HG02943 (cell line): ENCODE results near the gene HPD.

Experiments used
- ATAC-seq: cut with Tn5 transposase; IDR thresholded peaks from one replicate; pipeline ENCODE4 v1.9.1; 2021; ENCODE audit warnings: mild to moderate bottlenecking, low read depth, moderate library complexity; ENCODE audit not compliant: unreplicated experiment

HPD gene

DNA sequence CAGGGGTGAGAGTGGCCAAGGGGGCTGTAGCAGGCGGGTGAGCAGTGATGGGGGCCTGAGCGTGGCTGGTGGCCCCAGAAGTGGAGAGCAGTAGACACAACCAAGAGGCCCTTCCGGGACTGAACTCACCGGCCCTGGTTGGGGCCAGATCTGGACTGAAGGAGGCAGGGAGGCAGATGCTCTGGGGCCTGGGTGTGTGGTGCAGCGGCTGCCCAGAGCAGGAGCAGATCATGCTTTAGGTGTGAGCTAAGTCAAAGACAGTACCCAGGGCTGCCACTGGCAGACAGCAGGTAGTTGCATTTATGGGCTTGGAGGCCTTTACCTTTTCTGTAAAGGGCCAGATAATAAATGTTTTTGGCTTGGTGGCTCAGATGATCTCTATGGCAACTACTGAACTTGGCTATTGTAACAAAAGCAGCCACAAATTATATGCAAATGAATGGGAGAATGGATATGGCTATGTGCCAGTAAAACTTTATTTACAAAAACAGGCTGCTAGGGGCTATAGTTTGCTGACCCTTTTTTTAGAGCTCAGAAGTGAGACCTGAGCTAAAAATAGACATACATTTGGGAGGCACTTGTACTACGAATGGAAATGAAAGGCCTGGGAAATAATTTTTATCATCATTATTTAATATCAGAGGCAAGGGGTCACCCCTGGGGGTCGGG is 29.3 kb downstream of the HPD start:
- no peak for ATAC-seq

DNA sequence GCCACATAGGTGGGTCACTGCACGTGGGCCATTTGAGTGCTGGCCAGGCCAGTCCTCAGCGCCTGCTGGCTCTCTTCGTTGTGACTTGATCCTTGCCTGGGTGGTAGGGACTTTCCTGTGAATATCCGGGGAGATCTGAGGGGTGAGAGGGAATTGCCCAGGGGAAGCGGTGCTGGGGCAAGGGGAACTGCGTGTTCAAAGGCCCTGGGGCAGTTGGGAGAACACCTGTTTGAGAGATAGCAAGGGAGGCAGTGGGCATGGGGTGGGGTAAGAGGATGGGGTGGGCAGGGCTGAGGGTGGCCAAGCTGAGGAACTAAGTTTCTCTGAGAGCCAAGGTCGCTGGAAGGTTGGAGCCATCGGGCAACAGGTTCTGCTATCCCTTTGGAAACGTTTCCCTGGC is 29.8 kb downstream of the HPD start:
- no peak for ATAC-seq

DNA sequence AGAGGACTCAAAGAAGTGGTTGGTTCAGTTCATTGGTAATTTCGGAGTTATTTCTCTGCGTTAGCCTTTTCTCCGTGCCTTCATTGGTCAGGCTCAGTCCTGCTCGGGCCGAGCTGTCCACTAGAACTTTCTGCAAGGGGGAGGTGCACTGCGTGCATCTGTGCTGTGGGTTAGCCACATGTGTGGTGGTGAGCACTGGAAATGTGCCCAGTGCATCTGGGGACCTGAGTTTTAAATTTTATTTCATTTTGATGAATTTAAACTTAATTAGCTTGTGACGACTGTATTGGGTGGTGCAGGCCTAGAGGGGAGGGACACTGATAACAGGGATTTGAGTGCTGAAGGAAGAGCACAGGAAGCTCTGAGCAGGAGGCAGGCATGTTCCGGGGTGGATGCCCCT is 30.4 kb downstream of the HPD start:
- ATAC-seq, result no peak

DNA sequence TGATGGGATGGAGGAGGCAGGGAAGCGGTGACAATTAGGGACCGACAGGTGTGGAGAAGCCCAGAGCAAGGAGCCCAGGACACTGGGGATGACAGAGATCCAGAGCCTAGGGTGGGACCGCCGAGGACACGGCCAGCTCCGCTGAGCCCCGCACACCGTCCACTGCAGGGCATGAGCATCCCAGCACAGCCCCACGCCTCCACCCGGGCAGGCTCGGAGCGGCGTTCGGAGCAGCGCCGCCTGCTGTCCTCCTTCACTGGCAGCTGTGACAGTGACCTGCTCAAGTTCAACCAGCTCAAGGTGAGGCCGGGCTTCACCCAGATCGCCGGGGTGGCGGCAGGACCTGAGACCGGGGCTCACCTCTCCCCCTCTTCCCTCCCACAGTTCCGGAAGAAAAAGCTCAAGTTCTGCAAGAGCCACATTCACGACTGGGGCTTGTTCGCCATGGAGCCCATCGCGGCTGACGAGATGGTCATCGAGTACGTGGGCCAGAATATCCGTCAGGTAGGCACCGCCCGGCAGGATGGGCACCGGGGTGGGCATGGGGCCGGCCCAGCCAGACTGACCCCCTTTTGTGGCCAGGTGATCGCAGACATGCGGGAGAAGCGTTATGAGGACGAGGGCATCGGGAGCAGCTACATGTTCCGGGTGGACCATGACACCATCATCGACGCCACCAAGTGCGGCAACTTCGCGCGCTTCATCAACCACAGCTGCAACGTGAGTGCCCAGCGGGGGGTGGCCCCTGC is 31.1 kb downstream of the HPD start:
- no peak for ATAC-seq

DNA sequence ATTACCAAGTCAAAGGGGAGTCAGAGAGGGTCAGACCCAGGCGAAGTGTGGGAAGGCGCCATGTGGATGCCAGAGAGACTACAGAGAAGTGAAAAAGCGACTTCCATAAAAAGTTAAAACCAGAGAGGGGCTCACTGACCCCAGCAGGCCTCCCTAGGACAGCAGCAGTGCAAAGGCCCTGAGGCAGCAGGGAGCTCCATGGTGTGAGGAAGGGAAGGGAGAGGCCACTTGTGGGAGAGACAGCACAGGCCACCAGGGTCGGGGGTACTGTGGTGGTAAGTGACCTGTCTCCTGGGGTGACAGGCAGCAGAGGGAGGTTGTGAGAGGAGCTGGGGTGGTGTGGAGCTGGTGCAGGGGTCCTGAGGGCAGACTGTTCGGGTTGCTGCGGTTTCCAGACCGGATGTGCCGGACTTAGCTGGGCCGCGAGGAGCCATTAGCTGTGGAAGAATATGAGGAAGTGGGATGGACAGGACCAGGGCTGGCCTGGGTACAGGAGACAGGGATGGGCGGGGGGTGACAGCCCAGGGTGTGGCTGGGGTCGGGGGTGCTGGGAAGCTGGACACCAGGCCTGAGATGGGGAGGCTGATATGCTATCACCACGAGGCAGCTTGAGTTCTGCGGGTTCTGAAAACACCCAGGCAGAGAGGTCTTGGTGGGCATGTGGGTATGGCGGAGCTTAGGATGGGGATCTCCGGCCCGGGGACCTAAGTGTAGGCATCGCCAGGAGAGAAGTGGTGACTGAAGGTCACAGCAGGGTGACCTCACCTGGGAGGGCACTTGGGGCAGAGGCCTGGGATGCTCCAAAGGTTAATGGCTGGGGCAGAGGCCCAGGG is 32.1 kb downstream of the HPD start:
- ATAC-seq, result no peak

DNA sequence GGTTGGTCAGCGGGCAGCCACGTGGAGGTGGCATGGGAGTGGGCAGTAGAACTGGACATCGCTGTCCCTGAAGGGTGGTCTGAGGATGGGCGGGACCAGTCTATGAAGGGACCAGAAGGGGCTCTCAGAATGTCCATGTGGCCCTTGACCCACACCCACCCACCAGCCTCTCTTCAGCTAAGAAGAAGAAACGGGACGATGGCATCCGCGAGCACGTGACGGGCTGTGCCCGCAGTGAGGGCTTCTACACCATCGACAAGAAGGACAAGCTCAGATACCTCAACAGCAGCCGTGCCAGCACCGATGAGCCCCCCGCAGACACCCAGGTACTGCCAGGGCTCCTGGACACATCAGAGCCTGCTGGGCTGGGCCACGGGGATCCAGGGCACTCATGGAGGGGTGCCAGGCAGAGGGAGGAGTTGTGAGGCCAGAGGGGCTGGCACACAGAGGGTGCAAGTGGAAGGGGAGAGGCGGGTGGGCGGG is 33.6 kb downstream of the HPD start:
- no peak for ATAC-seq

DNA sequence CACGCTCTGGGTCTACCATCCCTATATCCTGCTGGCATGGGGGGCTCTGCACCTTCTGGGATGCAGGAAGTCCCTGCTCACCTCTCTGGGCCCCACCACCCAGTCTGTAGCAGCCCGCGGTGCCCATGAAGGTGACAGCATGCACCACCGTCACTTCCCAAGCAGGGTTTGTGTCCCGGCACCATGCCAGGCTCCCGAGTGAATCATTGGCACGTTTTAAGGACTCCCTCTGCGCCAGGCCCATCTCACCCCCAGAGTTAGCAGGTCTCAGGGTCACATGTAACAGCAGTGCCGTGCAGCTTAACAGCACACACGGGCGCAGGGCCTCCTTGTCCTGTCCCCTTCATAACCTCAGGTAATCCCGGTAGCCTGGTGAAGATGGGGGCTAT is 34.9 kb downstream of the HPD start:
- ATAC-seq, result no peak

DNA sequence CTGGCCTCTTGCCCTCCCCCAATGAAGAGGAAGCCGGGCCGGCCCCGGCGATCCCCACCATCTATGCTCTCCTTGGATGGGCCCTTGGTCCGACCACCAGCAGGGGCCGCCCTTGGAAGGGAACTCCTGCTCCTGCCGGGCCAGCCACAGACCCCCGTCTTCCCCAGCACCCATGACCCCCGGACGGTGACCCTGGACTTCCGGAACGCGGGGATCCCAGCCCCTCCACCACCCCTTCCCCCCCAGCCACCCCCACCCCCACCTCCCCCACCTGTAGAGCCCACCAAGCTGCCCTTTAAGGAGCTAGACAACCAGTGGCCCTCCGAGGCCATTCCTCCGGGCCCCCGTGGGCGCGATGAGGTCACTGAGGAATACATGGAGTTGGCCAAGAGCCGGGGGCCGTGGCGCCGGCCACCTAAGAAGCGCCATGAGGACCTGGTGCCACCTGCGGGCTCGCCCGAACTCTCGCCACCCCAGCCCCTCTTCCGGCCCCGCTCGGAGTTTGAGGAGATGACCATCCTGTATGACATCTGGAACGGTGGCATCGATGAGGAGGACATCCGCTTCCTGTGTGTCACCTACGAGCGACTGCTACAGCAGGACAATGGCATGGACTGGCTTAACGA is 35.4 kb downstream of the HPD start:
- ATAC-seq, result no peak

DNA sequence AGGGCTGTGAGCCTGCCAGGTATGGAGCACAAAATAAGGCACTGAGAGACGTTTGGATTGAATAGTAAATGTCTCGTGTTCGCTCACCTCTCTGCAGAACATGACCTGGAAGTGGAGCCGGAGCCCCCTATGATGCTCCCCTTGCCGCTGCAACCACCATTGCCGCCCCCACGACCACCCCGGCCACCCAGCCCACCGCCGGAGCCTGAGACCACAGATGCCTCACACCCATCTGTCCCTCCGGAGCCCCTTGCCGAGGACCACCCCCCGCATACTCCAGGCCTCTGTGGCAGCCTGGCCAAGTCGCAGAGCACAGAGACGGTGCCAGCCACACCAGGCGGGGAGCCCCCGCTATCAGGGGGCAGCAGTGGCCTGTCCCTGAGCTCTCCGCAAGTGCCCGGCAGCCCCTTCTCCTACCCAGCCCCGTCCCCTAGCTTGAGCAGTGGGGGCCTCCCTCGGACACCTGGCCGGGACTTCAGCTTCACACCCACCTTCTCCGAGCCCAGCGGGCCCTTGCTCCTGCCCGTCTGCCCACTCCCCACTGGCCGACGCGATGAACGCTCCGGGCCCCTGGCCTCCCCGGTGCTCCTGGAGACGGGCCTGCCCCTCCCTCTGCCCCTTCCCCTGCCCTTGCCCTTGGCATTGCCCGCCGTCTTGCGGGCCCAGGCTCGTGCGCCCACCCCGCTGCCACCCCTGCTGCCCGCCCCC is 36.1 kb downstream of the HPD start:
- no peak for ATAC-seq

DNA sequence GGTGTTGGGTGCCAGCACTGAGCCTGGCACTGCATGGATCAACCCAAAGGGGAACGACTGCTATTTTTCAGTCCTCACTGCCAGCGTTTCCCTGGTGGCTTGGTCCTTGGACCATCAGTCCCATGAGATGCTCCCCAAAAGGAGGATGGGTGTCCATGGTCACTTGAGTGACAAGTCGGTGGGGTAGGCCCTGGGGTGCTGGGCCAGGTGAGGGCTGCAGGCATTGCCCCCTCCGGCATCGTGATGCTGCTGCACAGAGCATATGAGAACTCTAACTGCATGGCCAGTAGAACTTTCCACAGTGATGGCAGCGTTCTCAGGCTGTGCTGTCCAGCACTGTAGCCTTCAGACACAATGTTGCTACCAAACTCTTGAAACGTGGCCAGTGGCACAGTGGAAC is 38.6 kb downstream of the HPD start:
- no peak for ATAC-seq

DNA sequence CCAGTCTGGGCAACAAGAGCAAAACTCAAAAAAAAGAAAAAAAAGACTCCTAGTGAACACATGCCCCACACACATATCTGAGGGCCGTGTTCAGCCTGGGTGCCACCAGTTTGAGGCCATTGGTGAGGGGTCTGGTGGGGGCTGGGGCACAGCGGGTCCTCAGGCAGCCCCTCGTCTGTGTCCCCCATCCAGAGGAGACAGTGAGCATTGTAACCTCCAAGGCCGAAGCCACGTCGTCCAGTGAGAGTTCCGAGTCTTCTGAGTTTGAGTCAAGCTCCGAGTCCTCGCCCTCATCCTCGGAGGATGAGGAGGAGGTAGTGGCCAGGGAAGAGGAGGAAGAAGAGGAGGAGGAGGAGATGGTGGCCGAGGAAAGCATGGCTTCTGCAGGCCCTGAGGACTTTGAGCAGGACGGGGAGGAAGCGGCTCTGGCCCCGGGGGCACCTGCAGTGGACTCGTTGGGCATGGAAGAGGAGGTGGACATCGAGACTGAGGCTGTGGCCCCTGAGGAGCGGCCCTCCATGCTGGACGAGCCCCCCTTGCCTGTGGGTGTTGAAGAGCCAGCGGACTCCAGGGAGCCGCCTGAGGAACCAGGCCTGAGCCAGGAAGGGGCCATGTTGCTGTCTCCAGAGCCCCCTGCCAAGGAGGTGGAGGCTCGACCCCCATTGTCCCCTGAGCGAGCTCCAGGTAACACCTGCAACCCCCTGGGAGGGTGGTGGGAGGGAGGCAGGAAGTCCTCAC is 39.3 kb downstream of the HPD start:
- no peak for ATAC-seq

DNA sequence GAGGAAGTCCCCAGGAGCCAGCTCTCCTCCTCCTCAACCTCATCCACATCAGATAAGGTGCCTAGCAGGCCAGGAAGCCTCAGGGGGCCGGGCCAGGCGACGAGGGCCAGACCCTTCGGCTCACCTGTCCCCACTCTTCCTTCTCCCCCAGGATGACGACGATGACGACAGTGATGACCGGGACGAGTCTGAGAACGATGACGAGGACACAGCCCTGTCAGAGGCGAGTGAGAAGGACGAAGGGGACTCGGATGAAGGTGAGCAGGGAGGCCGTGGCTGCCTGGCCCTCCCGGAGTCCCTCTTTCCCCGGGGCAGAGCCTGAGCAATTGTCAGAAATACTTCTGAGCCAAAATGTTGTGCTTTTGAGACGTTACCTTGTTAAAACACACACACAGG is 41.0 kb downstream of the HPD start:
- no peak for ATAC-seq

DNA sequence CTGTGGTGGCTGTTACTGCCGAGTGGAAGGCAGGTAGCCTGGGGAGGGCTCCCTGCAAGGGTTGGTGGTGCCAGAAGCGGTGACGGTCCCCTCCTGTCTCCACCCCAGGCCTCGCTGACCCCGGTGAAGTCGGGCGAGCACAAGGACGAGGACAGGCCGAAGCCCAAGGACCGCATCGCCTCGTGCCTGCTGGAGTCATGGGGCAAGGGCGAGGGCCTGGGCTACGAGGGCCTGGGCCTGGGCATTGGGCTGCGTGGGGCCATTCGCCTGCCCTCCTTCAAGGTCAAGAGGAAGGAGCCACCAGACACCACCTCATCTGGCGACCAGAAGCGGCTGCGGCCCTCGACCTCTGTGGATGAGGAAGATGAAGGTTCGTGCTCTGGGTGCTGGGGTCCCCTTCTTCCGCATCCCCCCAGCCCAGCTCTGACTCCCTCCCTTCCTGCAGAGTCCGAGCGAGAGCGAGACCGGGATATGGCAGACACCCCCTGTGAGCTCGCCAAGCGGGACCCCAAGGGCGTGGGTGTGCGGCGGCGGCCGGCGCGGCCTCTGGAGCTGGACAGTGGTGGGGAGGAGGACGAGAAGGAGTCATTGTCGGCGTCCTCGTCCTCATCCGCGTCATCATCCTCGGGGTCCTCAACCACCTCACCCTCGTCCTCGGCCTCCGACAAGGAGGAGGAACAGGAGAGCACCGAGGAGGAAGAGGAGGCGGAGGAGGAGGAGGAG is 41.6 kb downstream of the HPD start:
- no peak for ATAC-seq

DNA sequence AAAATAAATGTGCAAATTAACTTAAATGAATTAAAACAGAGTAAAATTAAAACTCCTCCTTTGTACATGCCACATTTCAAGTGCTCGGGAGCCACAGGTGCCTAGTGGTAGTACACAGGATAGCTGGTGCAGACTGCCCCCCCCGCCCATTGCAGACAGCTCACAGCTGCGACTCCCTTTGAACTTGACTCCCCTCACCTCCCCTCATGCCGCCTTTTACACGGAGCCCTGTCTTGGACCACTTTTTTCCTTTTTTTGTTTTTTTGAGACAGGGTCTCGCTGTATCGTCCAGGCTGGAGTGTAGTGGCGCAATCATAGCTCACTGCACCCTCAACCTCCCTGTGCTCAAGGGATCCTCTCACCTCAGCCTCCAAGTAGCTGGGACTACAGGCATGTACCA is 43.4 kb downstream of the HPD start:
- ATAC-seq, result no peak

DNA sequence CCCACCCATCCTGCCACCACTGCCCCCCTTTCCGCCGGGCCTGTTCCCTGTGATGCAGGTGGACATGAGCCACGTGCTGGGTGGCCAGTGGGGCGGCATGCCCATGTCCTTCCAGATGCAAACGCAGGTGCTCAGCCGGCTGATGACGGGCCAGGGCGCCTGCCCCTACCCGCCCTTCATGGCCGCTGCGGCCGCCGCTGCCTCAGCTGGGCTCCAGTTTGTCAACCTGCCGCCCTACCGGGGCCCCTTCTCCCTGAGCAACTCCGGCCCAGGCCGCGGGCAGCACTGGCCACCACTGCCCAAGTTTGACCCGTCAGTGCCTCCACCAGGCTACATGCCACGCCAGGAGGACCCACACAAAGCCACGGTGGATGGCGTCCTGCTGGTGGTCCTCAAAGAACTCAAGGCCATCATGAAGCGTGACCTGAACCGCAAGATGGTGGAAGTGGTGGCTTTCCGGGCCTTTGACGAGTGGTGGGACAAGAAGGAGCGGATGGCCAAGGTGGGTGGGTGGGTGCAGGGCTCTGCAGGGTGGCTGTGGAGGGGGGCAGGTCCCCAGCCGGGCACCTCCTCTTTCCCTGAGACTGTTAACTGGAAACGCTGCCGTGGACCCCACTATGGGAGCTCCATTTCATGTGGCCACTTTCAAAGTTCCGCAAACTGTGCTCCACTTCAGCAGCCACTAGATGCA is 44.1 kb downstream of the HPD start:
- ATAC-seq, result no peak

DNA sequence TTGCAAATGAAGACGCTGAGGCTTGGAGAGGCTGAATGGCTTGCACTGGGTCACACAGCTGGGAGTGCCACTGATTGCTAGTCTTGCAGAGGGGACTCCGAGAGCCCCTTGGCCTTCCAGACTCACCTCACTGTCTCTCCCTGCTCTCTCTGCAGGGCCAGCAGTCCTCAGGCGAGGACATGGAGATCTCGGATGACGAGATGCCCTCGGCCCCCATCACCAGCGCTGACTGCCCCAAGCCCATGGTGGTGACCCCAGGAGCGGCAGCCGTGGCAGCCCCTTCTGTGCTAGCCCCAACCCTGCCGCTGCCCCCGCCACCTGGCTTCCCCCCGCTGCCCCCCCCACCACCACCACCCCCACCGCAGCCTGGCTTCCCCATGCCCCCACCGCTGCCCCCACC is 44.7 kb downstream of the HPD start:
- ATAC-seq, result no peak

DNA sequence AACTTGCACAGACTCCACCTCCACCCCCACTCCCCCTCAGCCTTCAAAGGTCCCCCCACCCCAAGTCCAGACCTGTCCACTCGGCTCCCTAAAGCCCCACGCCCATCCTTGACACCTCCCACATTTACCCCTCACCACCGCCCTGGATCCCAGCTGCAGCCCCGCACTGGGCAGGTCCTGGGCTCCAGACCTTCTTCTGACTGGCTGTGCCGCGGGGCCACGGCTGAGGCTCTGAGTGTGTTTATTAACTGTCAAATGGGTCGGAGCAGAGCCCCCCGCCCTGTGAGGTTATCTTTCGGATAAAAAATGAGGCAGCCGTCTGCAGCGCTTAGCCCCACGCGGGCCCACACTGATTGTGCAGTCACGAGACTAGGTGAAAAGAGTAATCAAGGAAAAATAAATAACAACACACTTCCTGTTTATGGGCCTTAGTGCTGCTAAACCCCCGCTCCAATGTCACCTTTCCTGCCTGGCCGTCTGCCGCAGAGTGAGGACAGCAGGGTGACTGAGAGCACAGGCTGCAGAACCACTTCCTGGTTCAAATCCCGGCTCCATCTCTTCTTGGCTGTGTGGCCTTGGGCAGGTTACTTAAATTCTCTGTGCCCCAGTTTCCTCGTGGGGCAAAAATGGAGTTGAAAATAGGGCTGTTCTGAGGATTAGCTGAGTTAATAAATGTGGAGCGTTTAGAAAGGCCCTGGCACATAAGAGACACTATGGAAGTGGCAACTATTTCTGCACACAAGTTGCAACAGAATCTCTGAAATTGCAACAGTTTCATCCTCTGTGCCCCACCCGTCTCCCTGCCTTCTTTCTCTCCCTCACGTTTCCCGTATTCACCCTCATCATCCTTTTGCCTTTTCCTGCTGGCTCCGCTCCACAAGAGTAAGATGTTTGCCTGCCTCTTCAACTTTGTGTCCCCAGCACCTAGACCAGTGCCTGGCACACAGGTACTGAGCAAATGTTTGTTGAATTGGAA is 45.5 kb downstream of the HPD start:
- no peak for ATAC-seq
